Progenitor cell of endocrine pancreas (in vitro differentiated cells): ENCODE data around the gene PCDHB11. TPM values are rescaled to one million over a fixed set of nuclear protein-coding genes. Genes with fewer than 3 reads are reported as not detected.
"Not testable (repeated sequence)": the region's sequence is repeated elsewhere in the genome, so short reads cannot be mapped to it uniquely, and the experiment has no call there.

ENCODE experiments used
- DNase-seq: peaks from one replicate; pipeline ENCODE4 v3.0.0; 2021; ENCODE audit warnings: low spot score; ENCODE audit not compliant: unreplicated experiment
- H3K27ac Mint-ChIP-seq: 2 replicates; pipeline ENCODE4 v1.8.0; 2021; ENCODE audit warnings: mild to moderate bottlenecking, moderate library complexity, mixed read lengths
- H3K27me3 Mint-ChIP-seq: 2 replicates; pipeline ENCODE4 v1.8.0; 2021; ENCODE audit warnings: mixed read lengths
- H3K36me3 Mint-ChIP-seq: 2 replicates; pipeline ENCODE4 v1.8.0; 2022; ENCODE audit warnings: mixed read lengths; ENCODE audit not compliant: insufficient read depth
- H3K4me1 Mint-ChIP-seq: 2 replicates; pipeline ENCODE4 v1.8.0; 2021; ENCODE audit warnings: low read depth, mixed read lengths
- H3K4me3 Mint-ChIP-seq: 2 replicates; pipeline ENCODE4 v1.8.0; 2021; ENCODE audit warnings: low read depth, mild to moderate bottlenecking, moderate library complexity, mixed read lengths
- H3K9me3 Mint-ChIP-seq: 2 replicates; pipeline ENCODE4 v1.8.0; 2021; ENCODE audit warnings: low read depth, mixed read lengths
- total RNA-seq: library from RNA; stranded (reverse); gene quantifications from 2 replicates; pipeline ENCODE4 v1.2.1, GENCODE V29; 2021
- TF ChIP-seq, protein P1 (sequence below): fragments of 200-600 bp; sonication (generic); IDR thresholded peaks from one replicate; pipeline ENCODE4 v1.5.0; 2021; ENCODE audit warnings: antibody characterized with exemption, mild to moderate bottlenecking; ENCODE audit not compliant: unreplicated experiment

Gene PCDHB11
- total RNA-seq, 1 donor from 2014 or later, result 4.7 TPM

DNA sequence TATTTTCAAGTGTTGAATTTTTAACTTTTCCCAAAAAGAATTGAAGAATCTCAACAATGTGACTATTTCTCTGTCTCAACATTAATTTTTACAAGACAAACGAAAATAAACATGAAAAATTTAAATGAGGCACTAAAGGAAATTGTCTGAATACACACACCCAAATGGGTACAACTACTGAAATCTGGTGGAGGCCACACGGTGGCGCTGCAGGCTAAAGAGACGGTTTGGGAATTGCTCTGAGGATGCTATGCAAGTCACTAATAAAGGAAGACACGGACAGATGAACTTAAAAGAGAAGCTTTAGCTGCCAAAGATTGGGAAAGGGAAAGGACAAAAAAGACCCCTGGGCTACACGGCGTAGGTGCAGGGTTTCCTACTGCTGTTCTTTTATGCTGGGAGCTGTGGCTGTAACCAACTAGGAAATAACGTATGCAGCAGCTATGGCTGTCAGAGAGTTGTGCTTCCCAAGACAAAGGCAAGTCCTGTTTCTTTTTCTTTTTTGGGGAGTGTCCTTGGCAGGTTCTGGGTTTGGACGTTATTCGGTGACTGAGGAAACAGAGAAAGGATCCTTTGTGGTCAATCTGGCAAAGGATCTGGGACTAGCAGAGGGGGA lies 7.2 kb upstream of the PCDHB11 start, which contains the start of gene PCDHB10:
Gene PCDHB10 (plus strand): TSS at position 244 of the 616 bp plus-strand sequence. CDS start 200 bp downstream, at position 444.
- Mint-ChIP-seq H3K4me1 (no peaks in the 10 kb centered on the region), H3K27ac (peak within 1 kb of the TSS; percentile 80), H3K4me3 (peak within 1 kb of the TSS; percentile 63), H3K9me3 (peaks cover 44% of the 10 kb centered on the region), H3K36me3 (peaks cover 43% of the 10 kb centered on the region), H3K27me3 (no peaks in the 10 kb centered on the region)
- no peak for DNase-seq
- TF ChIP-seq, protein P1, sequence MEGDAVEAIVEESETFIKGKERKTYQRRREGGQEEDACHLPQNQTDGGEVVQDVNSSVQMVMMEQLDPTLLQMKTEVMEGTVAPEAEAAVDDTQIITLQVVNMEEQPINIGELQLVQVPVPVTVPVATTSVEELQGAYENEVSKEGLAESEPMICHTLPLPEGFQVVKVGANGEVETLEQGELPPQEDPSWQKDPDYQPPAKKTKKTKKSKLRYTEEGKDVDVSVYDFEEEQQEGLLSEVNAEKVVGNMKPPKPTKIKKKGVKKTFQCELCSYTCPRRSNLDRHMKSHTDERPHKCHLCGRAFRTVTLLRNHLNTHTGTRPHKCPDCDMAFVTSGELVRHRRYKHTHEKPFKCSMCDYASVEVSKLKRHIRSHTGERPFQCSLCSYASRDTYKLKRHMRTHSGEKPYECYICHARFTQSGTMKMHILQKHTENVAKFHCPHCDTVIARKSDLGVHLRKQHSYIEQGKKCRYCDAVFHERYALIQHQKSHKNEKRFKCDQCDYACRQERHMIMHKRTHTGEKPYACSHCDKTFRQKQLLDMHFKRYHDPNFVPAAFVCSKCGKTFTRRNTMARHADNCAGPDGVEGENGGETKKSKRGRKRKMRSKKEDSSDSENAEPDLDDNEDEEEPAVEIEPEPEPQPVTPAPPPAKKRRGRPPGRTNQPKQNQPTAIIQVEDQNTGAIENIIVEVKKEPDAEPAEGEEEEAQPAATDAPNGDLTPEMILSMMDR, result peak; percentile 49

- H3K27me3 Mint-ChIP-seq, DNase-seq, H3K27ac Mint-ChIP-seq, H3K4me3 Mint-ChIP-seq, H3K4me1 Mint-ChIP-seq: not testable (repeated sequence)
- Mint-ChIP-seq H3K36me3 (peaks cover 38% of the 10 kb centered on the region), H3K9me3 (peaks cover 42% of the 10 kb centered on the region)
These were observed 5.1 kb upstream of the PCDHB11 start for GRCh38 chr5:141194332-141194731.

DNA sequence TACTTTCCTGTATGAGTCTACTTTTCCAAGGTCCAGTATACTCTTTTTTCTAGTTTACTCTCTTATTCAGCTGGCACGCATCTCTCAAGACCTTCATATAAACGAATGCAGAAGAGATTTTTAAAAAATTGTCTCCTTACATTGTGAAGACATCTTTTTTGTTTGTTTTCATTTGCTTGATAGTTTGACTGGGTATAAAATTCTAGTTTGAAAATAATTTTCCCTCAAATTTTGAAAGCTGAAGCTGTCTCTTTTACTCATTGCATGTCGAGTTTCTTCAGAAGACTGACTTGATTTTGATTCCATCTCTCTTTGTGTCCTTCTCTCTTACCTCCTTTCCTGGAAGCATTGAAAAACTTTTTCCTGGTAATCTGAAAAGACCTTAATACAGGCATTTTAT lies 3.1 kb upstream of the PCDHB11 start:
- Mint-ChIP-seq H3K27me3 (no peaks in the 10 kb centered on the region), H3K4me1 (no peaks in the 10 kb centered on the region), H3K9me3 (peaks cover 46% of the 10 kb centered on the region), H3K27ac (no peak overlapping the region), H3K4me3 (no peak overlapping the region), H3K36me3 (peaks cover 42% of the 10 kb centered on the region)
- DNase-seq, result no peak
- TF ChIP-seq, protein P1, result no peak

DNA sequence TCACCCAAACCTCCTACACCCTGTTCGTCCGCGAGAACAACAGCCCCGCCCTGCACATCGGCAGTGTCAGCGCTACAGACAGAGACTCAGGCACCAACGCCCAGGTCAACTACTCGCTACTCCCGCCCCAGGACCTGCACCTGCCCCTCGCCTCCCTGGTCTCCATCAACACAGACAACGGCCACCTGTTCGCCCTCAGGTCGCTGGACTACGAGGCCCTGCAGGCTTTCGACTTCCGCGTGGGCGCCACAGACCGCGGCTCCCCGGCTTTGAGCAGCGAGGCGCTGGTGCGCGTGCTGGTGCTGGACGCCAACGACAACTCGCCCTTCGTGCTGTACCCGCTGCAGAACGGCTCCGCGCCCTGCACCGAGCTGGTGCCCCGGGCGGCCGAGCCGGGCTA lies 1.7 kb downstream of the PCDHB11 start:
- H3K4me3 Mint-ChIP-seq, DNase-seq, H3K27me3 Mint-ChIP-seq, H3K4me1 Mint-ChIP-seq, H3K27ac Mint-ChIP-seq: not testable (repeated sequence)
- peaks cover 26% of the 10 kb centered on the region for H3K36me3 Mint-ChIP-seq
- peaks cover 30% of the 10 kb centered on the region for H3K9me3 Mint-ChIP-seq

DNA sequence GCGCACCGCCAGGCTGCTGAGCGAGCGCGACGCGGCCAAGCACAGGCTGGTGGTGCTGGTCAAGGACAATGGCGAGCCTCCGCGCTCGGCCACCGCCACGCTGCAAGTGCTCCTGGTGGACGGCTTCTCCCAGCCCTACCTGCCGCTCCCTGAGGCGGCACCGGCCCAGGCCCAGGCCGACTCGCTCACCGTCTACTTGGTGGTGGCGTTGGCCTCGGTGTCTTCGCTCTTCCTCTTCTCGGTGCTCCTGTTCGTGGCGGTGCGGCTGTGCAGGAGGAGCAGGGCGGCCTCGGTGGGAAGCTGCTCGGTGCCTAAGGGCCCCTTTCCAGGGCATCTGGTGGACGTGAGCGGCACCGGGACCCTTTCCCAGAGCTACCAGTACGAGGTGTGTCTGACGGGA lies 2.2 kb downstream of the PCDHB11 start:
- H3K27ac Mint-ChIP-seq, H3K4me1 Mint-ChIP-seq, DNase-seq, H3K27me3 Mint-ChIP-seq: not testable (repeated sequence)
- peak overlapping the region; percentile 19 for H3K4me3 Mint-ChIP-seq
- H3K9me3 Mint-ChIP-seq, result peaks cover 24% of the 10 kb centered on the region
- H3K36me3 Mint-ChIP-seq, result peaks cover 24% of the 10 kb centered on the region

- no peak for DNase-seq
- Mint-ChIP-seq H3K27ac (peak within 1 kb of the TSS; percentile 76), H3K27me3 (no peaks in the 10 kb centered on the region), H3K36me3 (peaks cover 25% of the 10 kb centered on the region), H3K4me3 (peak within 1 kb of the TSS; percentile 74), H3K4me1 (no peaks in the 10 kb centered on the region), H3K9me3 (peaks cover 30% of the 10 kb centered on the region)
- TF ChIP-seq, protein P1, result peak; percentile 41
These were observed 9.1 kb downstream of the PCDHB11 start, which contains the start of gene PCDHB12 for GRCh38 chr5:141208478-141208877. PCDHB12 (plus strand) TSS chr5:141208719; CDS start chr5:141208908, 189 bp downstream.

- Mint-ChIP-seq H3K36me3 (peaks cover 36% of the 10 kb centered on the region), H3K9me3 (peaks cover 38% of the 10 kb centered on the region)
- H3K4me3 Mint-ChIP-seq, H3K27me3 Mint-ChIP-seq, H3K4me1 Mint-ChIP-seq, DNase-seq, H3K27ac Mint-ChIP-seq: not testable (repeated sequence)
These were observed 10.9 kb downstream of the PCDHB11 start for GRCh38 chr5:141210281-141210680.

DNA sequence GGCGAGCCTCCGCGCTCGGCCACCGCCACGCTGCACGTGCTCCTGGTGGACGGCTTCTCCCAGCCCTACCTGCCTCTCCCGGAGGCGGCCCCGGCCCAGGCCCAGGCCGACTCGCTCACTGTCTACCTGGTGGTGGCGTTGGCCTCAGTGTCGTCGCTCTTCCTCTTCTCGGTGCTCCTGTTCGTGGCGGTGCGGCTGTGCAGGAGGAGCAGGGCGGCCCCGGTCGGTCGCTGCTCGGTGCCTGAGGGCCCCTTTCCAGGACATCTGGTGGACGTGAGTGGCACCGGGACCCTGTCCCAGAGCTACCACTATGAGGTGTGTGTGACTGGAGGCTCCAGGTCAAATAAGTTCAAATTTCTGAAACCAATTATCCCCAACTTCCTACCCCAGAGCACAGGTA lies 11.4 kb downstream of the PCDHB11 start:
- Mint-ChIP-seq H3K36me3 (peaks cover 35% of the 10 kb centered on the region), H3K9me3 (peaks cover 39% of the 10 kb centered on the region)
- DNase-seq, H3K4me3 Mint-ChIP-seq, H3K4me1 Mint-ChIP-seq, H3K27ac Mint-ChIP-seq, H3K27me3 Mint-ChIP-seq: not testable (repeated sequence)
